GM10248 (cell line): ENCODE results near the gene CD151.

Experiments
- CTCF ChIA-PET: fragments of 300-600 bp; sonication (Branson Sonifier 250); formaldehyde crosslinking; extraction: SDS; loops from one replicate; lab custom pipeline; 2021; ENCODE audit warnings: antibody characterized with exemption; lab: Yijun Ruan, JAX
- POLR2A ChIA-PET: fragments of 350-650 bp; sonication (Branson Sonifier 250); formaldehyde crosslinking; extraction: SDS; loops from one replicate; lab custom pipeline; 2020; ENCODE audit warnings: antibody characterized with exemption; lab: Yijun Ruan, JAX
- DNase-seq: peaks from one replicate; pipeline ENCODE4 v3.0.0; 2012; ENCODE audit errors: extremely low spot score
- CTCF ChIP-seq: IDR thresholded peaks from 2 replicates; pipeline ENCODE4 v1.5.1; 2012; ENCODE audit warnings: mild to moderate bottlenecking, low read depth; ENCODE audit errors: extremely low read depth, missing control alignments, control extremely low read depth

CD151 gene

GRCh38 chr11:832529-833113 lies at the start of gene CD151:
Gene CD151, plus strand, starts transcription at chr11:832952. Its CDS starts 3,118 bp downstream, at chr11:836070.
- no peak for TF ChIP-seq CTCF
- POLR2A ChIA-PET, result interaction anchor here (0.6 to 6.2 kb wide), 5 partner anchors 9 to 219 kb away, joined by 4 to 35 read pairs (median 5); partner anchors contain the start of genes PNPLA2, POLR2L and TSPAN4
- peak; percentile 85 for DNase-seq
- CTCF ChIA-PET, result interaction anchor here (1.1 to 1.4 kb wide), 3 partner anchors 14 to 218 kb away, joined by 3 read pairs; partner anchors contain the start of gene PNPLA2

GRCh38 chr11:783581-784015 lies 49.2 kb upstream of the CD151 start:
- ChIA-PET POLR2A (no interaction called here), CTCF (interaction anchor here (0.7 to 2.0 kb wide), 3 partner anchors 13 to 59 kb away, joined by 3 to 12 read pairs (median 4); partner anchors contain the start of gene TSPAN4)
- DNase-seq, result no peak
- peak; percentile 35 for TF ChIP-seq CTCF

GRCh38 chr11:786235-787083 lies 46.3 kb upstream of the CD151 start:
- CTCF ChIA-PET, result interaction anchor here (0.9 to 2.0 kb wide), 3 partner anchors 18 to 232 kb away, joined by 4 to 5 read pairs (median 5); no protein-coding TSS in a partner anchor
- DNase-seq, result no peak
- no peak for TF ChIP-seq CTCF
- POLR2A ChIA-PET, result no interaction called here

- POLR2A ChIA-PET, result no interaction called here
- no peak for DNase-seq
- CTCF ChIA-PET, result no interaction called here
- TF ChIP-seq CTCF, result no peak
Observed at GRCh38 chr11:787084-787675, 45.6 kb upstream of the CD151 start.

GRCh38 chr11:788009-788640 lies 44.6 kb upstream of the CD151 start:
- DNase-seq, result no peak
- no peak for TF ChIP-seq CTCF
- ChIA-PET POLR2A (no interaction called here), CTCF (no interaction called here)
